Fibroblast of lung (primary cell): ENCODE measurements around the gene BTRC. TPM values are rescaled to one million over a fixed set of nuclear protein-coding genes. Genes with fewer than 3 reads are reported as not detected.

Experiments
- DNase-seq, 2 donors: peaks; one replicate each; pipeline versions ENCODE4 v3.0.0 to v3.0.0-alpha.2; 2010; ENCODE audit warnings: low read depth in 2 of 2
- H2AFZ ChIP-seq: 2 replicates; pipeline ENCODE4 v1.5.1; 2012; ENCODE audit warnings: low read length, control low read depth, inconsistent platforms
- H3K27ac ChIP-seq: 2 replicates; pipeline ENCODE4 v1.5.1; 2011; ENCODE audit warnings: low read length, control low read depth; ENCODE audit not compliant: insufficient read depth
- H3K27me3 ChIP-seq: 2 replicates; pipeline ENCODE4 v1.5.1; 2011; ENCODE audit warnings: mild to moderate bottlenecking, low read length; ENCODE audit not compliant: control insufficient read depth, insufficient read depth
- H3K36me3 ChIP-seq: 2 replicates; pipeline ENCODE4 v1.5.1; 2011; ENCODE audit warnings: low read length; ENCODE audit not compliant: control insufficient read depth, insufficient read depth
- H3K4me1 ChIP-seq: 2 replicates; pipeline ENCODE4 v1.5.1; 2011; ENCODE audit warnings: low read length; ENCODE audit not compliant: control insufficient read depth, insufficient read depth; ENCODE audit errors: extremely low read depth
- H3K4me2 ChIP-seq: 2 replicates; pipeline ENCODE4 v1.5.1; 2011; ENCODE audit warnings: low read length, control low read depth; ENCODE audit not compliant: insufficient read depth; ENCODE audit errors: extremely low read depth
- H3K4me3 ChIP-seq, 4 experiments: fragments of 200-600 bp in 1 of 4; sonication (generic) in 1 of 4; replicated peaks in 1 of 4; 2 replicates each; pipeline ENCODE4 v1.5.1; 2011 to 2016; ENCODE audit warnings: low read length in 4 of 4, low read depth in 3 of 4, mild to moderate bottlenecking in 3 of 4, control low read depth in 2 of 4, inconsistent platforms in 1 of 4, mixed read lengths in 1 of 4; ENCODE audit not compliant: insufficient read depth in 1 of 4; ENCODE audit errors: control extremely low read depth in 1 of 4
- H3K79me2 ChIP-seq: 2 replicates; pipeline ENCODE4 v1.5.1; 2012; ENCODE audit warnings: mild to moderate bottlenecking, low read length, inconsistent platforms; ENCODE audit not compliant: control insufficient read depth, insufficient read depth
- H3K9ac ChIP-seq: 2 replicates; pipeline ENCODE4 v1.5.1; 2011; ENCODE audit warnings: mild to moderate bottlenecking, low read length, control low read depth; ENCODE audit not compliant: insufficient read depth
- H3K9me3 ChIP-seq: 2 replicates; pipeline ENCODE4 v1.5.1; 2012; ENCODE audit warnings: low read depth, low read length; ENCODE audit not compliant: control insufficient read depth, insufficient read depth
- H4K20me1 ChIP-seq: 2 replicates; pipeline ENCODE4 v1.5.1; 2011; ENCODE audit warnings: low read length; ENCODE audit not compliant: control insufficient read depth, insufficient read depth; ENCODE audit errors: extremely low read depth
- EZH2 ChIP-seq: IDR thresholded peaks from 2 replicates; pipeline ENCODE4 v1.5.1; 2012; ENCODE audit warnings: low read length, control low read depth, mild to moderate bottlenecking; ENCODE audit errors: missing control alignments
- polyA plus RNA-seq, 2 donors: library from polyadenylated mRNA; depleted of rRNA in 1 of 2; stranded (reverse) in 1 of 2; unstranded in 1 of 2; fragments of >200 nt; gene quantifications; 2 replicates each; pipeline ENCODE4 v1.2.1, GENCODE V29; 2011 to 2012; ENCODE audit warnings: missing spikeins in 1 of 2
- total RNA-seq: library from RNA; depleted of rRNA; stranded (reverse); fragments of >200 nt; gene quantifications from 2 replicates; pipeline ENCODE4 v1.2.1, GENCODE V29; 2014
- TF ChIP-seq, protein P1 (sequence below), 2 donors: IDR thresholded peaks in 1 of 2; conservative IDR thresholded peaks in 1 of 2; 1 replicate in 1 of 2; 2 replicates in 1 of 2; pipeline ENCODE4 v1.5.1; 2011 to 2012; ENCODE audit warnings: low read length in 2 of 2, control low read depth in 1 of 2, inconsistent platforms in 1 of 2, low read depth in 1 of 2, mild to moderate bottlenecking in 1 of 2

BTRC gene
- total and polyA plus RNA-seq, 2 donors (not counting 1 experiment from before 2014, with no cell fraction given): 9.2 to 10.9 TPM

DNA sequence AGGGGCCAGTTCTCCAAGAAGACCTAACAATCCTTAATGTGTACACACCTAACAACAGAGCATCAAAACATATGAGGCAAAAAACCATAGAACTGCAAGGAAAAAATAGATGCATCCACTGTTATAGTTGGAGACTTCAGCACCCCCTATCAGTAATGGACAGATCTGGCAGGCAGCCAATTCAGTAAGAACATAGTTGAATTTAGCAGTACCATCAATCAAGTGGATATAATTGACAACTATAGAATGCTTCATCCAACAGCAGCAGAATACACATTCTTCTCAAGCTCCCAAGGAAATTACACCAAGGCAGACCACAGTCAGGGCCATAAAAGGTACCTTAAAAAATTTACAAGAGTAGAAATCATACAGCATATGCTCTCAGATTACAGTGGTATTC, 191.9 kb downstream of the BTRC start:
- H3K36me3 ChIP-seq: no peaks in the 10 kb centered on the region
- no peaks in the 10 kb centered on the region for H4K20me1 ChIP-seq
- H3K79me2 ChIP-seq: no peaks in the 10 kb centered on the region
- H2AFZ ChIP-seq: no peak overlapping the region
- H3K4me3 ChIP-seq: no peak overlapping the region
- H3K9ac ChIP-seq: no peak overlapping the region
- no peak for DNase-seq
- no peaks in the 10 kb centered on the region for H3K4me1 ChIP-seq
- no peaks in the 10 kb centered on the region for H3K27me3 ChIP-seq
- no peak overlapping the region for H3K4me2 ChIP-seq
- H3K27ac ChIP-seq: no peak overlapping the region
- TF ChIP-seq, protein P1, sequence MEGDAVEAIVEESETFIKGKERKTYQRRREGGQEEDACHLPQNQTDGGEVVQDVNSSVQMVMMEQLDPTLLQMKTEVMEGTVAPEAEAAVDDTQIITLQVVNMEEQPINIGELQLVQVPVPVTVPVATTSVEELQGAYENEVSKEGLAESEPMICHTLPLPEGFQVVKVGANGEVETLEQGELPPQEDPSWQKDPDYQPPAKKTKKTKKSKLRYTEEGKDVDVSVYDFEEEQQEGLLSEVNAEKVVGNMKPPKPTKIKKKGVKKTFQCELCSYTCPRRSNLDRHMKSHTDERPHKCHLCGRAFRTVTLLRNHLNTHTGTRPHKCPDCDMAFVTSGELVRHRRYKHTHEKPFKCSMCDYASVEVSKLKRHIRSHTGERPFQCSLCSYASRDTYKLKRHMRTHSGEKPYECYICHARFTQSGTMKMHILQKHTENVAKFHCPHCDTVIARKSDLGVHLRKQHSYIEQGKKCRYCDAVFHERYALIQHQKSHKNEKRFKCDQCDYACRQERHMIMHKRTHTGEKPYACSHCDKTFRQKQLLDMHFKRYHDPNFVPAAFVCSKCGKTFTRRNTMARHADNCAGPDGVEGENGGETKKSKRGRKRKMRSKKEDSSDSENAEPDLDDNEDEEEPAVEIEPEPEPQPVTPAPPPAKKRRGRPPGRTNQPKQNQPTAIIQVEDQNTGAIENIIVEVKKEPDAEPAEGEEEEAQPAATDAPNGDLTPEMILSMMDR (conservative IDR thresholded peaks at IDR 0.05 in 1 of 2, IDR thresholded peaks at IDR 0.05 in 1 of 2; ENCODE audit: low read depth in 1 of 2, low read length in 2 of 2): no peak
- no peak for TF ChIP-seq EZH2
- no peaks in the 10 kb centered on the region for H3K9me3 ChIP-seq

DNA sequence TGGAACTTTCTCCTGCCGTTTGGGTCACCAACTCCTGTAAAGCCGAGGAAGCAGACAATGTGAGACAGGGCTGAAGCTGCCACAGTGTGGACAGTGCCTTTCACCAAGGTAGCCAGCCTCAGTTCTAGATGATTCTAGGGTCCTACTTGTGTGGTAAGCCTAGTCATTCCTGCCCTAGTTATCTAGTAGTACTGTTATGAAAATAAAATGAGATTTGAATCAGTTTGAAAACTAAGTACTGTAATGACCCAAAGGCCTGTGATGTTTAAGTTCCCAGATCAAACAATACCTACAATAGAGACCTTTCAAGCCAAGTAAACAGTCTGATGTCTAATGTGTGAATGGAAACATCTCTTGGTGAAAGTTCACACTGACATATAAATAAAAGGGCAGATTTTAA, 197.0 kb downstream of the BTRC start:
- no peak for DNase-seq
- no peak overlapping the region for H3K9ac ChIP-seq
- H3K9me3 ChIP-seq: no peaks in the 10 kb centered on the region
- no peaks in the 10 kb centered on the region for H3K4me1 ChIP-seq
- H4K20me1 ChIP-seq: no peaks in the 10 kb centered on the region
- no peaks in the 10 kb centered on the region for H3K79me2 ChIP-seq
- H3K4me2 ChIP-seq: no peak overlapping the region
- H3K36me3 ChIP-seq: peaks cover 2% of the 10 kb centered on the region
- no peak overlapping the region for H2AFZ ChIP-seq
- no peaks in the 10 kb centered on the region for H3K27me3 ChIP-seq
- no peak for TF ChIP-seq EZH2
- TF ChIP-seq, protein P1 (conservative IDR thresholded peaks at IDR 0.05 in 1 of 2, IDR thresholded peaks at IDR 0.05 in 1 of 2; ENCODE audit: low read depth in 1 of 2, low read length in 2 of 2): no peak
- no peak overlapping the region for H3K4me3 ChIP-seq
- H3K27ac ChIP-seq: no peak overlapping the region

DNA sequence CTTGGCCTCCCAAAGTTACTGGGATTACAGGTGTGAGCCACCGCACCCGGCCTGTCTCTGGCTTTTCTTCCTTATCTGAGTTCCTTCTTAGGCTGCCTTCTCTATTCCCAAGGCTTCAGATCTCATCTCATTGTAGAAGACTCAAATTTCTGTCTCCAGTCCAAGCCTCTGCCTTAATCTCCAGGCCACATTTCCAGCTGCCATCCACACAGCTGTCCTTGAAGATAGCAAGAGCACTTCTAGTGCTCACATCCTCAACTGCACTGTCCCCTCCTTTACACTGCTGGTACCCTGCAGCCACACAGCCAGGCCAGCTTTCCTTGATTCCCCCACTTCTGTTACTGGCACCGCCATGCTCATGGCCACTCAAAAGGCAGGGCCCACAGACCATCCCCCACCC, 198.5 kb downstream of the BTRC start:
- Histone ChIP-seq H3K79me2 (no peaks in the 10 kb centered on the region), H4K20me1 (no peaks in the 10 kb centered on the region), H3K4me2 (no peak overlapping the region), H3K9ac (no peak overlapping the region), H2AFZ (no peak overlapping the region), H3K4me3 (no peak overlapping the region), H3K4me1 (no peaks in the 10 kb centered on the region), H3K9me3 (no peaks in the 10 kb centered on the region), H3K27me3 (no peaks in the 10 kb centered on the region), H3K27ac (no peak overlapping the region), H3K36me3 (peaks cover 2% of the 10 kb centered on the region)
- DNase-seq: no peak
- TF ChIP-seq, protein P1 (conservative IDR thresholded peaks at IDR 0.05 in 1 of 2, IDR thresholded peaks at IDR 0.05 in 1 of 2; ENCODE audit: low read depth in 1 of 2, low read length in 2 of 2): no peak
- no peak for TF ChIP-seq EZH2
